GM21515 (cell line): ENCODE measurements around the gene TCF4.
"Not testable (repeated sequence)": the region's sequence is repeated elsewhere in the genome, so short reads cannot be mapped to it uniquely, and the experiment has no call there.

Experiments used
- ATAC-seq: cut with Tn5 transposase; IDR thresholded peaks from one replicate; pipeline ENCODE4 v1.9.1; 2021; ENCODE audit not compliant: unreplicated experiment

TCF4 gene

GRCh38 chr18:55479656-55480420 is 108.2 kb downstream of the TCF4 start:
- ATAC-seq, result no peak

DNA sequence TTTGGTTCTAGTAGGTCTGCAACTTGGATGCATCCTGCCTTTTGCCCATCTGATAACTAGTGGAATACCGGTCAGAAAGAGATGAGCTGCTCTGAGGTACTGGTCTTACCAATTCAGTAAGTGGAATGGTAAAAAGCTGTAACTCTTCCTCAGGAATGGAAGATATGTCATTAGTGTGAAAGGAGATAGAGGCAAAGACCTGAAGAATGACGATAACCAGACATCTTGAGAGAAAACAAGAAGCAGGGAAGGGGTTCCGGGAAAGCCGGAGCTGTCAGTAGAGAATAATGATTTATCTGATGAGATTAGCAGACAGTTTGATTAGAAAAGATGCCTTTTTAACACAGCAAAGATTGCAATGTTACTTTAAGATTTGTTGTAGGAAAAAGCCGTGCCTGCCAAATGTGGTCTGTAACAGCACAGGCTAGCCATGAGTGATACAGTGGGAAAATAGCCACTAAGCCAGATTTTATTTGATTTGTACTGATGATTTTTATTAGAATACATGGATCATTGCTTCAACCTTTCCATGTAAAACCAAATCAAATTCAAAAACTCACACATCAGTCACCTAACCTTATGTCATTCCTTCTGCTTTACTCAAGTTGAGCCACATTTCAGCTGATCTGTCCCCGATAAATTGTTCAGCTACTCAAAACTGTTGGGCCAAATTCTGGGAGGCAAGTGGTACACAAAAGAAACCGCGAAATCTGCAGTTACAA is 110.0 kb downstream of the TCF4 start:
- ATAC-seq, result peak; percentile 11

DNA sequence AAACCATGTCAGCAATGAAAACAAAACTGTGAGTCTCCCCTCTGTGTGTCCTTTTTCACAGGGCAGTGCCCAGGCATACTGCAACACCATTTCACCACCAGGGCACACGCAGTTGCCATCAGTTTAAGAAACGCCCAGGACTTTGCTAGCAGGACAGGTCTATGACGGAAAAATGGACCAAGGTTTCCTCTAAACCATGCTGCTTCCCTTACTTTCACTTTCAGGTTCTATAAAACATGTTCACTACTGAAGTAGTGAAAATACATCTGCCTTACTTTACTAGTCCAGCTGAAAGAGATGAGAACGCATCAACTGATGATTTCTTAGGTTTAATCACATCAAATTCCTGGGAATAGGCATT is 110.5 kb downstream of the TCF4 start:
- peak; percentile 81 for ATAC-seq

DNA sequence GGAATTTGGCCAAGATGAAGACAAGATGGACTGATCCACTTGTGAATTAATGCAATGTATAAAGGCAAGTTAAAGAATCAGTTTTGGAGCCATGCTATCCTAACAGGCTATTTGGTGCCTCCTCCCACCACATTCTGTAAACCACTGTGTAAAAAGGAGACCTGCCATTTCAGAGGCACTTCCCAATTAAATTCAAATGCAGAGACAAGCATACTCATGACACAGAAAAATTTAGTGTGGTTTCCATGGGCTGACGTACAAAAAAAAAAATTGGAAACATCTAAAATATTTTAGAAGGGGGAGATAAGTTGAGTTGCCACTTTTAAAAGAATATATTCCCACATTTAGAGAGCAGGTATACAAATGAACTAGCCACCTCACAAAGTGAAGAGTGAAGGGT is 112.1 kb downstream of the TCF4 start:
- no peak for ATAC-seq

DNA sequence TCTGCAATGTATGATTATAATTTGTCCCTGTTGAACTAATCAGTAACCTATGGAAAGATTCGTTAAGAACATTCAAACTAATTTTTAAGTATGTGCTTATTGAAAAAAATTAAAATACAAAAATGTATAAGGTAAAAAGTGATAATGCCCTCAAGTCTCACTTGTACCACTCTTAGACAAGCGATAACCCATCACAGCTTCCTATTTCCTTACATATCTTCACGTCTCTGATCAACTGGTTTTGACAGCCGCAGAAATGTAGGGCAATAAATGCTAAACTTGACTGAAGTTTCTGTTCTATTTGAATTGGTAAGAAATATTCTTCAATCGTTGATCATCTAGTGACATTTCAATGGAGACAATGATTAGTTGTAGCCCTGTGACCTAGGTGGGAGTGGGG is 112.5 kb downstream of the TCF4 start:
- ATAC-seq, result no peak

- no peak for ATAC-seq
These were observed 114.4 kb downstream of the TCF4 start for GRCh38 chr18:55473560-55473959.

- ATAC-seq, result no peak
These were observed 114.9 kb downstream of the TCF4 start for GRCh38 chr18:55473058-55473457.

DNA sequence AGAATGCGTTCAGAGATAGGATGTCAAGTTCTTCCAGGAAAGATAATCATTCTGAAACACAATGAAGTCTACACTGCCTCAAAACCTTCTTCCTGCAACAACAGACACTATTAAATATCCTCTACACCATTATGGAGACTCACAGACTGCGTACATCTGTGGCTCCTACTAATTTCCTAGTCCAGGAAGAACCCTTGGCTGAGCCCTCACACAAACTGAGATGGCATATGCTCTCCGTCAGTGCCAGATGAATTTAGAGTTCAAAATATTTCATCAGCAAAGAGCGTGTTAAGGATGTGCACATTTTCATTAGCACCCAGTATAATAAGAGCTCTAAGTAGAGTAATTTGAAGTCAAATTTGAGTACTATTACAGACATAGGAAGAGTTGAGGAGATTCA is 117.2 kb downstream of the TCF4 start:
- ATAC-seq, result no peak

GRCh38 chr18:55469134-55469533 is 118.9 kb downstream of the TCF4 start:
- not testable (repeated sequence) for ATAC-seq

GRCh38 chr18:55466789-55467188 is 121.2 kb downstream of the TCF4 start:
- ATAC-seq, result no peak

DNA sequence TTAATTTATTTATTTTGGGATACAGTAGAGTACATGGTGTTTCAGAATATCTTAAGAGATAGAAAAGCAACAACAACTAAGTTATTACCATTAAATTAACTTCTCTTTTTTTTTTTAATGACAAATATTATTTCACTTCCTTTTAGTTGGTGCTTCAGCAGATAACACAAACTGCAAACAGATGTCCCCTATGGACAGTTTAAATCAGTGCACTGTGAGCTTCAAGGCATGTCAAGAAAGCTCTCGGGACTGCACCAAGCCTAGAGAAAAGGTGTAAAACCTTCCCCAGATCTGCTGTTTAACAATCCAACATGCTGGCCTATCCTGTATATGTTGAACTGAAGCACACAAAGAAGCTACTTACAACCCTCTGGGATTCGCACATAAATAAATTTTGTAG is 122.7 kb downstream of the TCF4 start:
- ATAC-seq, result no peak

DNA sequence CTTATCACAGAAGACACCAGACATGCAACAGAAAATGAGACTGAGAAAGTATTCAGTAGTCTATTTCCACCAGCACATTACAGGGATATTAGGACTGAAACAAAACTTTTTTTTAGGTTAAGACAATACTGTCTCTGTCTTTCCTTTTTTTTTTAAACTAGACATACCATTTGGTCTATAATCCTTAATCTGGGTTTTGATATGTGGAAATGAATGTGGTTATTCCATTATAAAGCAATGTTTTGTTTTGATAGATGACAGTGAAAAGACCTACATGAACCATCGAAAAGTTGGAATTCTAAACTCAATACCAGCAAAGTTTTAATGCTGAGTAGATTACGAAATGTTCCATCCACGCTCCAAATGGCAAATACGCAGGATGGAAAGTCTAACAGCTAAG is 123.4 kb downstream of the TCF4 start:
- ATAC-seq, result no peak

GRCh38 chr18:55462652-55463051 is 125.3 kb downstream of the TCF4 start:
- ATAC-seq, result no peak

DNA sequence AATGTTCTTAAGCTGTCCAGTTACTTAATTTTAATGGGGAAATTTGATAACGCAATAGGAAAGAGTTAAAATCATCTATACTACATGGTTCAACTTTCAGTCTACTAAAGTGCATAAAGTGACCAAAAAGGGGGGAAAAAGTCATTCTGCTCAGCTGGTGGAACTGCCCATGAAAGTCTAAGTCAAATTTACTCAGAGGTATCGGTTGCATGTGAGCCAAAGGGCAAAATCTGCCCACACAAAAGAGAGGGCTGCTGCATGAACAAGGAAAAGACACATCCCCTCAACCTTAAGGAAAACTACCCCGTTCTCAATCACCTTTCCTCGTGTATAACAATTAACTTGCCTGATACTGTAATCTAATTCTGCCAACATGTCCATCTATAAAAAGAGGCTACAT is 126.1 kb downstream of the TCF4 start:
- ATAC-seq, result no peak

GRCh38 chr18:55458456-55459203 is 129.4 kb downstream of the TCF4 start:
- ATAC-seq, result no peak

- no peak for ATAC-seq
These were observed 131.0 kb downstream of the TCF4 start for GRCh38 chr18:55457028-55457427.

DNA sequence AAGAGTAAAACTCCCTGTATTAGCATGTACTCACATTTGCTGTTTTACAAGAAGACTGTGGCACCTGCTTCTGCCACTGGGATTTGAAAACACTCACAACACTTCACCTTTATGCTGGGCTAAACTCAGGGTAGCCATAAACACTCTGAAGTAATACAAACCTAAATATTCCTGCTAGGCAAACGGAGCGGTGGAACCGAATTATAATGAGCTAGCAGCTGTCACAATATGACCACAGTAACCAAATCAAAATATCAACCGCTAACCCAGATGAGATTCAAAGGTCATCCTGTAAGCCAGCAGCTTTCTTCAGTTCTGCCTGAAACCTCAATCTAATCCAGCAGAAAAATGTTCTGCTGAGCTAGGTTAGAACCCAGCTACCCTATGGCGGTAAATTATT is 132.1 kb downstream of the TCF4 start:
- no peak for ATAC-seq

DNA sequence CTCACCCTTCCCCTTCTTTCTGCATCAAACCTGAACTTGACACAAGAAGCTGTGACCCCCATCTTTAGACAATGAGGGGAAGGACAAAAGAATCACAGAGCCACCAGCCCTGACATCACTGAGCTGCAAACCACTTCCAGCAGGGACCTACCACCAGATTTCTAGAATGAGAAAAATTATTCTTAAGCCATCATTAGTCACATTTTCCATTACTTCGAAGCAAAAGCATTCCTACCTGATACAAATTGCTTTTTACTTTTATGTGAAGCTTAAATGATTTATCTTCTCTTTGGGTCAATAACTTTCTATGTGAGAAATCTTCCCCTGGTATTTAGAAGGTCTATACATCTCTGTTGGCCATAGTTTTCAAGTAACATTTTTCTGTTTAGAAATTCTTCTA is 134.8 kb downstream of the TCF4 start:
- ATAC-seq, result no peak

DNA sequence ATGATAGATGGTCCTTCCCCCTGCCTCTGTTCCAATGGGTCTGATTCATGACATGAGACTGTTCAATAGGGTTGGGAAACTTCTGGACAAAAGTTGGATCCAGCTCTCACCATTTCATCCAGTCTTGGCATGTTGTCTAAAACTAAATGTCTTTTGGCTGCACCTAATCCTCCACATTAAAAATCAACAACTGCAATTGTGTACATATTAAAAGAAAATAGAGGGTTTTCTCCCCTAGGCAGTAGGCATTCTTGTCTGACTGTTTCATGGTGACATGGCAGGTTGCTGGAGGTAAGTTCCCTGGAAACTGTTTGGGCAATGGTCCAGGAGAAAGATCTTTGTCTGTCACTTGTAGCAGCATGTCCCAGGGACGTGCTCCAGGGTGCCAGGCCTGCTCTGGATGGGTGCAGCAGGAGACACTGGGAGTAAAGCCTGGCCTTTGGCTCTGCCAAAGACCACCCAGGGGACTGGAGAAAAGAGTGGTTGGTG is 135.8 kb downstream of the TCF4 start:
- ATAC-seq, result no peak

- ATAC-seq, result no peak
These were observed 138.4 kb downstream of the TCF4 start for GRCh38 chr18:55449412-55450140.

DNA sequence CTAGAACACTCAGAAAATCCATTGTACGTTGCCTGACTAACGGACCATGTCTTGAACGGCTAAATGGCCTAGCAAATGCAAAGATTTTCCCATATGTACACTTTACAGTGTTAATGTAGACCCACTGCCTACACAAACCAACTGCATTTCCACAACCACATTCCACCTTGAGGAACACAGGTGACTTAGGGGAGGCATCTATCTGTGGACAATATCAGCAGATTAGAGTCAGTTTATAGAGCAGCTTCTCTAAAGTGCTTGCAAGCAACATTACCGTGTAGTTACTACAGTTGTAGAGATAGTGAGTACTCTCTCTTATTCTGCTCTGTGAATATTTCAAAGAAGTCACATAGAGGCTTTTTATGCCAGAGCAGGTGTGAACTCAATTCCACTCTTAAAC is 139.6 kb downstream of the TCF4 start:
- no peak for ATAC-seq
